ENCODE measurements around the gene RIOX2. TPM values are rescaled to one million over a fixed set of nuclear protein-coding genes. Genes with fewer than 3 reads are reported as not detected.

RIOX2 gene
- total RNA-seq, 1 donor from 2014 or later = 13.4 TPM

DNA sequence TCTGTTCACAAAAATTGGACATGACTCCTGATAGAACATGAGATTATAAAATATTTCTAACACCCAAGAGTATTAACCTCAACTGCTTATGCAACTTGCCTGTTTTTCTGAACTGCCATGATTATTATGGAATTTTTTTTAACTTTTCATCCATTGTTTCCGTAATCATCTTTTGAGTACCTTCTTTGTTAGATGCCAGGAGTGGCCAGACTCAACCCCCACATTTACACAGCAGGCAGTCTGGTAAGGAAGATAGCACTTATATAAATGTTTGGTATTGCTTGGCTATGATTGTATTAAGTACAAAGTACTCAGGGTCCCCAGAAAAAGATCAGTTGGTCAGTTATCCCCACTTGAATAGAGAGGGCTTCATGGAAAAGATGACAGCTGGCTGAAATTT, 76.1 kb downstream of the RIOX2 start:
- Mint-ChIP-seq H3K4me1 (ENCODE audit: unreplicated experiment) (peaks cover 5% of the 10 kb centered on the region), H3K27me3 (ENCODE audit: unreplicated experiment) (no peaks in the 10 kb centered on the region), H3K4me3 (ENCODE audit: unreplicated experiment) (no peak overlapping the region), H3K36me3 (ENCODE audit: low read depth, unreplicated experiment) (no peaks in the 10 kb centered on the region), H3K27ac (ENCODE audit: unreplicated experiment) (no peak overlapping the region), H3K9me3 (ENCODE audit: unreplicated experiment) (no peaks in the 10 kb centered on the region)
- DNase-seq (ENCODE audit: low spot score) = no peak
- TF ChIP-seq, protein P1, sequence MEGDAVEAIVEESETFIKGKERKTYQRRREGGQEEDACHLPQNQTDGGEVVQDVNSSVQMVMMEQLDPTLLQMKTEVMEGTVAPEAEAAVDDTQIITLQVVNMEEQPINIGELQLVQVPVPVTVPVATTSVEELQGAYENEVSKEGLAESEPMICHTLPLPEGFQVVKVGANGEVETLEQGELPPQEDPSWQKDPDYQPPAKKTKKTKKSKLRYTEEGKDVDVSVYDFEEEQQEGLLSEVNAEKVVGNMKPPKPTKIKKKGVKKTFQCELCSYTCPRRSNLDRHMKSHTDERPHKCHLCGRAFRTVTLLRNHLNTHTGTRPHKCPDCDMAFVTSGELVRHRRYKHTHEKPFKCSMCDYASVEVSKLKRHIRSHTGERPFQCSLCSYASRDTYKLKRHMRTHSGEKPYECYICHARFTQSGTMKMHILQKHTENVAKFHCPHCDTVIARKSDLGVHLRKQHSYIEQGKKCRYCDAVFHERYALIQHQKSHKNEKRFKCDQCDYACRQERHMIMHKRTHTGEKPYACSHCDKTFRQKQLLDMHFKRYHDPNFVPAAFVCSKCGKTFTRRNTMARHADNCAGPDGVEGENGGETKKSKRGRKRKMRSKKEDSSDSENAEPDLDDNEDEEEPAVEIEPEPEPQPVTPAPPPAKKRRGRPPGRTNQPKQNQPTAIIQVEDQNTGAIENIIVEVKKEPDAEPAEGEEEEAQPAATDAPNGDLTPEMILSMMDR (IDR thresholded peaks at IDR 0.05; ENCODE audit: unreplicated experiment) = no peak

DNA sequence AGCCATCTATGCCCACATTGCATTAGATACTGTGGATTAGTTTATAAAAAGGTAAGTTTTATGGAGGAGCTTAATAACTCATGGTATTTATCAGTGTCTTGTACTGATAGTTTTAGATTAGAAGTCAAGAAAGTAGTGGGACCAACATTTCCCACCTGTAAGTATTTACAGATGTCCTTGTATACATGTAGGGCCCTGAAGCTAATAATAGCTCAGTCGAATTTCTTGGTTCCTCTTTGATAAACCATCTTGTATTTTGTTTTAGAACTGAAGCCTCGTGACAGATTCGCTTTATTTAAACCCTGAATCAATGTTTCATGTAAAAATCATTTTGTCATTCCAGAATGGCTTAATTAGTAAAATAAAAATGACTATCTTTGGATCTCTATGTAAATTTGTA, 77.0 kb downstream of the RIOX2 start:
- Mint-ChIP-seq H3K27ac (ENCODE audit: unreplicated experiment) (no peak overlapping the region), H3K27me3 (ENCODE audit: unreplicated experiment) (no peaks in the 10 kb centered on the region), H3K9me3 (ENCODE audit: unreplicated experiment) (no peaks in the 10 kb centered on the region), H3K4me1 (ENCODE audit: unreplicated experiment) (no peaks in the 10 kb centered on the region), H3K36me3 (ENCODE audit: low read depth, unreplicated experiment) (no peaks in the 10 kb centered on the region), H3K4me3 (ENCODE audit: unreplicated experiment) (no peak overlapping the region)
- DNase-seq (ENCODE audit: low spot score) = no peak
- TF ChIP-seq, protein P1 (IDR thresholded peaks at IDR 0.05; ENCODE audit: unreplicated experiment) = no peak

DNA sequence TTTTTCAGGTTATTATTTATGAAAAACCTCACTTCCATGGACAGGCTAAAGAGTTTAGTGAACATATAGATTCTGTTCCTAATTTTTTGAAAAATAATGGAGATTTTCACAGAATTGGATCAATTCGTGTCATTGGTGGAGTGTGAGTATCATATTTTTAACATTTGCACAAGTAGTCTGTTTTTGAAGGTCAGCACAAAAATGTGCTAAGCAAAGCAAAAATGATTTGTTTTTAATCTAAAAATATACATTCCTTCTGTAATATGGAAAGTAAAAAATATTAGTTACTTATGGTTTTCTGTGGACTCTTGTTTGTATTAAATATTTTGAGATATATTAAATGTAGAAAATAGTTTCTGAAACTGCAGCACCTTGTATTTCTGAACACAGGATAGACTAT, 79.4 kb downstream of the RIOX2 start:
- no peaks in the 10 kb centered on the region for H3K9me3 Mint-ChIP-seq (ENCODE audit: unreplicated experiment)
- H3K4me3 Mint-ChIP-seq (ENCODE audit: unreplicated experiment) = no peak overlapping the region
- no peaks in the 10 kb centered on the region for H3K36me3 Mint-ChIP-seq (ENCODE audit: low read depth, unreplicated experiment)
- H3K27ac Mint-ChIP-seq (ENCODE audit: unreplicated experiment) = no peak overlapping the region
- H3K27me3 Mint-ChIP-seq (ENCODE audit: unreplicated experiment) = no peaks in the 10 kb centered on the region
- H3K4me1 Mint-ChIP-seq (ENCODE audit: unreplicated experiment) = no peaks in the 10 kb centered on the region
- DNase-seq (ENCODE audit: low spot score) = no peak
- TF ChIP-seq, protein P1 (IDR thresholded peaks at IDR 0.05; ENCODE audit: unreplicated experiment) = no peak

Other genes with a start within 250 kb of the RIOX2 start
- 8.5 TPM for gene ARL6, start 207.7 kb downstream of the RIOX2 start, total RNA-seq (ENCODE audit: unreplicated experiment)
- 18.5 TPM for gene CRYBG3, start 150.4 kb downstream of the RIOX2 start, total RNA-seq (ENCODE audit: unreplicated experiment)
- not detected for gene GABRR3, start 62.9 kb upstream of the RIOX2 start, total RNA-seq (ENCODE audit: unreplicated experiment)
- gene OR5AC2, start 114.7 kb upstream of the RIOX2 start, total RNA-seq (ENCODE audit: unreplicated experiment) = not detected
- gene OR5H1, start 158.3 kb upstream of the RIOX2 start, total RNA-seq (ENCODE audit: unreplicated experiment) = not detected
- not detected for gene OR5H14, start 175.0 kb upstream of the RIOX2 start, total RNA-seq (ENCODE audit: unreplicated experiment)
- not detected for gene OR5H15, start 194.3 kb upstream of the RIOX2 start, total RNA-seq (ENCODE audit: unreplicated experiment)